Measurements from ENCODE around the gene ATP13A3.

- no peak for TF ChIP-seq EZH2phosphoT487 (IDR thresholded peaks at IDR 0.05; ENCODE audit: borderline replicate concordance, low read depth, low read length)
- TF ChIP-seq CTCF (conservative IDR thresholded peaks at IDR 0.05; ENCODE audit: low read length) = no peak
These were observed 792 bp downstream of the ATP13A3 start for GRCh38 chr3:194485881-194486539.
